GM06990 (cell line): ENCODE data around the gene ZDHHC14.

Source experiments
- DNase-seq: peaks from one replicate; pipeline ENCODE4 v3.0.0-alpha.2; 2011; ENCODE audit not compliant: insufficient read length; ENCODE audit errors: extremely low read depth
- H3K27me3 ChIP-seq: replicated peaks from 2 replicates; pipeline ENCODE4 v1.6.0; 2011; ENCODE audit warnings: low read length; ENCODE audit not compliant: control insufficient read depth, insufficient read depth
- H3K36me3 ChIP-seq: 2 replicates; pipeline ENCODE4 v1.5.1; 2011; ENCODE audit warnings: low read length; ENCODE audit not compliant: control insufficient read depth, insufficient read depth
- H3K4me3 ChIP-seq: replicated peaks from 2 replicates; pipeline ENCODE4 v1.5.1; 2011; ENCODE audit warnings: low read depth, mild to moderate bottlenecking, control low read depth, low read length
- TF ChIP-seq, protein P1 (sequence below): IDR thresholded peaks from 2 replicates; pipeline ENCODE4 v1.5.1; 2011; ENCODE audit warnings: low read length, control low read depth, mild to moderate bottlenecking, inconsistent platforms; ENCODE audit not compliant: insufficient read depth, poor library complexity, severe bottlenecking

ZDHHC14 gene

DNA sequence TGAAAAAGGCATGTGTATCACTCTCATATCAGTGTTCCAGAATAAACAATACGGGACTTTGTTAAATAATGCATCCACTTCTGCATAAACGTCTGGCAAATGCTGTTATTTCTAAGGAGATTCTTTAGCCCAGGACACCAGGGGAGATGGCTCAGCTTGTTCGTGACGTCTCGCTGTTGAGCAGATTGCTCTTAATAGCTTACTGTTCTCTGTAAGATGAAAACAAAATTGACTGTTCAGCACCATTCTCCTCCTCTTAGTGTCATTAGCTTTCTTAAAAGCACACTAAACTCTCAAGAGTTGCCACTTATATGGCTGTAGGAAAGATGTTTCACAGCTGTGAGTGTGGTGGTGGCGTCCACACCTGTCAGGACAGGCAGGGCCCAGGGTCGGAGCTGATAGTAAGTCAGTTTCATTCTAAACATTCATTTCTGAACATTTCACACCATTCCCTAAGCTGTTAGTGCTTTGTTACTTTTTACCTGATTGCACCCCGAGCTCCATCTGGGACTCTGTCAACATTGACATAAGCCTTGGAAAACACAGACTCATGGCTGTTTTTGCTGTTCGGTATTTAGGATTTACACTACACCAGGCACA lies 132.1 kb downstream of the ZDHHC14 start:
- TF ChIP-seq, protein P1, sequence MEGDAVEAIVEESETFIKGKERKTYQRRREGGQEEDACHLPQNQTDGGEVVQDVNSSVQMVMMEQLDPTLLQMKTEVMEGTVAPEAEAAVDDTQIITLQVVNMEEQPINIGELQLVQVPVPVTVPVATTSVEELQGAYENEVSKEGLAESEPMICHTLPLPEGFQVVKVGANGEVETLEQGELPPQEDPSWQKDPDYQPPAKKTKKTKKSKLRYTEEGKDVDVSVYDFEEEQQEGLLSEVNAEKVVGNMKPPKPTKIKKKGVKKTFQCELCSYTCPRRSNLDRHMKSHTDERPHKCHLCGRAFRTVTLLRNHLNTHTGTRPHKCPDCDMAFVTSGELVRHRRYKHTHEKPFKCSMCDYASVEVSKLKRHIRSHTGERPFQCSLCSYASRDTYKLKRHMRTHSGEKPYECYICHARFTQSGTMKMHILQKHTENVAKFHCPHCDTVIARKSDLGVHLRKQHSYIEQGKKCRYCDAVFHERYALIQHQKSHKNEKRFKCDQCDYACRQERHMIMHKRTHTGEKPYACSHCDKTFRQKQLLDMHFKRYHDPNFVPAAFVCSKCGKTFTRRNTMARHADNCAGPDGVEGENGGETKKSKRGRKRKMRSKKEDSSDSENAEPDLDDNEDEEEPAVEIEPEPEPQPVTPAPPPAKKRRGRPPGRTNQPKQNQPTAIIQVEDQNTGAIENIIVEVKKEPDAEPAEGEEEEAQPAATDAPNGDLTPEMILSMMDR, result no peak
- no peaks in the 10 kb centered on the region for H3K36me3 ChIP-seq
- no peak for DNase-seq

DNA sequence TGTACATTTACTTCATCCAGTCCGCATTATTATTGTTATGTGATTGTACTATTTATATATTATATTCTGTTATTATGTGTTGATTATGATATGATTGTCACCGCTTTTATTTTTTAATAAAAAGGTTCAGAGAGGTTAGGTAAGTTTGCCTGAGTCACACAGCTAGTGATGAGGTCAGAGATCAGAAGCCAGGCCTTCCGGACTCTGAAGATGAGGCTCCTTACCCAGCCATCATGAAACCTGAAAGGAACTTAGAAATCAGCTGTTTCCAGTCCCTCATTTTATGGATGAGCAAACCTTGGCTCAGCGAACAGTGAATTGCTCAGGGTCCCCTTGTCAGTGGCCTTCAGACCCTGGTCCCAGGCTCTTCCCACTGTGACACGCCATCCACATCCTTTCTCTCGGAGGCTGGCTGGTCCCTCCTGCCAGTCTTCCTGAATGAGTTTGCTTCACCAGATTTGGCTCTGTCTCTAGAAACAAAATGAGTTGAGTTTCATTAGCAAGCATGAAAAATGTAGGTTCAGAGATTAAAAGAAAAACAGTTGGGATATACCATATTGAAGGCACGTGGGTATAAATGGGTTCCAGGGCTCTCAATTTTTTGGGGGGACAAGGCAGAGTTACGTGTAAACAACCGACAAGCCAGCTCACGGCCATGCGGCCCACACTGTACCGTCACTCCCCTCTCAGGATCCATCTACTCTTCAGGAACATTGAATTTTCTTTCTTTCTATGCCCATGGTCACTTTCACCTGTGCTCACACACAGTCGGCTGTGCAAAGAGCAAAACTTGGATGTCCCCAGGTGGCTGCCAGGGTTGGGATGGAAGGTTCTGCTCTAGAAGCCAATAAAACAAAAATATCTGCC lies 132.9 kb downstream of the ZDHHC14 start:
- DNase-seq, result no peak
- Histone ChIP-seq H3K36me3 (no peaks in the 10 kb centered on the region), H3K4me3 (no peak overlapping the region), H3K27me3 (no peaks in the 10 kb centered on the region)
- TF ChIP-seq, protein P1, result no peak

More for the DNA sequence above, 132.1 kb downstream of the ZDHHC14 start:
- H3K27me3 ChIP-seq, result no peaks in the 10 kb centered on the region
- H3K4me3 ChIP-seq, result no peak overlapping the region

DNA sequence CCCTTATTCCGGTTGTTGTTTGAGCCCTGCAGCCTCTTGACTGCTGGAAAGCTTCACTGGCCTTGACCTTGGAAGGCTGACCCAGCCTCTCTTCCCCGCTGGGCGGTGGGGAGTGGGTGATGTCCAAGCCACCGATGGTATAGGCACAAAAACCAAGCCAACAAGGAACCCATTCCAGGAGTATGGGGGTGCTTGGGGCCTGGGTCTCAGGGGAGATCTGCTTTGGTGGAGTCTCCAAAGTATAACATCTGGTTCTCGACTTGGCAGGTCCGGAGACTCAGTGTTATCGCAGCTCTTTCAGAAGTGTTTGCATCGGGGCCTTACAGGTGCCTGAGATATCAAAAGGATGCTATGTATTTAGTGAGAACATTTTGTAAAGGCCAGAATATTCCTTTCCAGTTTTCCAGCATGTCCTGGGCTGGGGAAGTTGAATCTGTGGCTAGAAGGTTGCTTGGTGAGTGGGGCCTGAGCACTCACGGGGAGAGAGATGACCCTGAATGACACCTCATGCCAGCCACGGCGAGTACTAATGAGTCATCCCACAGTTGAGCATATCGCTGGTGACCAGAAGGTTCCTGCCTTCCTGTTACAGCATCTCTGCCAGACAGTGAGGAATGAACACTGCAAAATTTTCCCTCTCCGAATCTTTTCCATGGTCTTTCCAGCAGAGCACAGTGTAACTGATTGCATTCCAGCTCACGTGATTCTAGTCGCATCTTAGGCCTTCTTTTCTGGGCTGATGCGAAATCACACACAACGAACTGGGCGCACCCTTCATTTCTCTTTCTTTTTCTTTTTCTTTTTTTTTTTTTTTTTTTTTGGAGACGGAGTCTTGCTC lies 133.9 kb downstream of the ZDHHC14 start:
- Histone ChIP-seq H3K27me3 (no peaks in the 10 kb centered on the region), H3K4me3 (no peak overlapping the region), H3K36me3 (no peaks in the 10 kb centered on the region)
- no peak for DNase-seq
- TF ChIP-seq, protein P1, result no peak

DNA sequence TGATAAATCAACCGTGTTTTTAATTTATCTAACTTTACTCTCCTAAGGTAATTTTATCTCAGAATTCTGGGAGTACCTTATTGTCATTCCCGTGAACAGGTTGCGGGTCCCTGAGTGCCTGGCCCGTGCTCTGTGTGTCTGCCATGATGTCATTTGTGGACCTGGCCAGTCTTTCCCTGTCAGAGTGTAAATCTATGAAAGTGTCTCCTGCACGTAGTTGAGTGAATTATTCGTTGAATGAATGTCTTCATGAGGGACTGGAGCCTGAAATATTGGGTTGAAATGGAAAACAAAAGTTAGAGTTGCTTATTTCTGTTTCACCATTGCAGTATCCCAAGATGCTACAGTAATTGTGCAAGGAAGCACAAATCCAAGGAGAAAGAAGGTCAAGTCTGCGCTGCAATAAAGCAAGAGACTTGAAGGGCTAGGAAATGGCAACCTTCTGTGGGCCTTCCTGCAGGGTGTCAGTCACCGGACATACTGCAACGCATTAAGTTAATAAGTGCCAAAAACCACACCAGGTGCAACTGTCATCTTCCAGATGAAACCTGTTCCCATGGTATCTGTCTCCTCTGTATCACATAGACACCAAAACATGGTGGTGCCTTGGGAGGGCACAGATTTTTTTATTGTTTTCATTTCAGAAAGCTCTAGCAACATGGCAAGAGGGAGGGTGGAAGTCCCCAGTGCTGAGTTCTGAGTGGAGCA lies 135.5 kb downstream of the ZDHHC14 start:
- Histone ChIP-seq H3K27me3 (no peaks in the 10 kb centered on the region), H3K4me3 (no peak overlapping the region), H3K36me3 (no peaks in the 10 kb centered on the region)
- TF ChIP-seq, protein P1, result no peak
- DNase-seq, result no peak

DNA sequence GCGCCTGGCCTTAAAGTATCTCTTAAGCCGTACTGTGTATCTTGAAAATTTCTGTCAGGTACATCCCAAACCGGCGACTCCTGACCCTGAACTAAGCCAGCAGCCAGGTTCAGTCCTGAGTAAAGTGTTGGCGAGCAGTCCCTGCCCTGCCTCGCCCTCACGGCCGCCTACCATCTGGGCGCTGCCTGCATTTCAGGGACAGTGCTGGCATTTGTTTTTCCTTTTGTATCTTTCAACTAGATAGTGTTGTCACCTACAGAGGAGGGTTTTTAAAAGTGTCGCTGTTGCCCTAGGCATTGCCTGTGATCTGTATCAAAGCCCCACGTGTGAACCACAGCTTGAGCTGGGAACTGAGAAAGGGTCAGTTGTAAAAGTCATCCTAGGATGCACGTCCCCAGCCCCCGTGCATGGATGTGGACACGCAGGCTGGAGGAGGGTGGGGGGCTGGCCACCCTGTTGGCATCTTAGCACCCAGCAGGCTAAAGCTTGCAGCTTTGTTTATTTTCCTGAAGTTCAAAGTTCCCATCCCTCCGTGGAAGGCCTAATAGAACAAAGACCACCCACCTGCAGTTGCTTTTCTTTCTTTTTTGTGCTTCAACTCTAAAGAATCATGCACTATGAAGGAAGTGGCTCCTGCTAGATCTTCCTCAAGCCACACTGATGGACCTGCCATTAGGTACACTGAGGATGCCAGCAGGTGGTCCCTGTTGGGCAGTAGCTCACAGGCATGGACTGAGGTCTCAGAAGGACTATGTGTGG lies 136.8 kb downstream of the ZDHHC14 start:
- DNase-seq, result no peak
- Histone ChIP-seq H3K27me3 (no peaks in the 10 kb centered on the region), H3K36me3 (no peaks in the 10 kb centered on the region), H3K4me3 (no peak overlapping the region)
- TF ChIP-seq, protein P1, result no peak
